NCI-H2196 (cell line): ENCODE data around the gene TSPOAP1.

Source experiments
- DNase-seq: peaks from one replicate; lab custom pipeline; 2025; ENCODE audit not compliant: unreplicated experiment; lab: John Stamatoyannopoulos, UW

The TSPOAP1 gene

DNA sequence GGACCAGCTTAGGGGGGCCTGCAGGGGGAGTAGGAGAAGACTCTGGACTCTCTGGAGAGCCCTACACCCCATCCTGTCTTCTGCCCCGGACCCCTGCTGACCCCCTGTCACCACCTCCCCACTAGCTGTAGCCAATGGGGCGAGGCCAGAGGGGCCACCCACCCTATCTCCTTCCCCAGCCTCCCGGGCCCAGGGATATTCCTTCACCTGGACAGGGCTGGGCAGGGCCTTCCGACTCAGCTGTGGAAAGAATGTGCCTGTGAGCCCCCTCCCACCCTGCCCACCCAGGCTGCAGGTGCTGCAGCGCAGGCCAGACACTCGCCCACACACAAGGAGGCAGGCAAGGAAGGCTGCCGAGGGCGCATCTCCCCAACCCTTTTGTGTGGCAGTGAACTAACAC is 23.0 kb downstream of the TSPOAP1 start:
- DNase-seq = no peak

DNA sequence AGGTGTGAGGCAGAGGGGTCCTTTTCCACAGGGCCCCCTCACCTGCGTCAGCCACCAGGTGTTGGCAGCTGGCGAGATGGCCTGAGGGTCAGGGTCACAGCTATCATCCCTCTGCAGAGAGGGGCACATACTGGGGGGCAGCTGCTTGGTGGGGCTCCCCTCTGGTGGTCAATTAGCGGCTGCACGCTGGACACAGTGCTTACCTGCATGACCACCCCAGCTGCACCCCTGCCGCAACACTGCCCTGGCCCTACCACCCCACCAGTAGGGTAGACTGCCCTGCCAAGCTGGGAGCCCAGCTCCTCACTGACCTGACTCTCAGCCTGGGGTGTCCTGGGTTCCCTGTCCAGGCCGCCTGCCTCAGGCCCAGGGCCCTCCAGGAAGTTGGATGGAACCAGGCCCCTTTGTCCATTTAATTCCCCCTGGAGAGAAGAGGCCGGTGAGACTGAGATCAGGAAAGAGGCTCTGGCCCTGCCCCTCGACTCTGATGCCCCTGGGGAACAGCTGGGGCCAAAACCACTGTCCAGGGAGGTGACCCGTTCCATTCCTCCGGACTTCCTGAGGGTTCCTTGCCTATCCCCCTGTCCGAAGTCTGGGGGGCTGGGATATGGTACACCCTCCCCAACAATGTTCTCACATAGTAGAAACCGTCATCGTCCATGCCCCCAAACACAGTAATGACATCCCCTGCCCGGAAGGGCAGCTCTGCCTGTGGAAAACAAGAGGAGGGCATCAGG is 23.7 kb downstream of the TSPOAP1 start:
- DNase-seq = no peak

DNA sequence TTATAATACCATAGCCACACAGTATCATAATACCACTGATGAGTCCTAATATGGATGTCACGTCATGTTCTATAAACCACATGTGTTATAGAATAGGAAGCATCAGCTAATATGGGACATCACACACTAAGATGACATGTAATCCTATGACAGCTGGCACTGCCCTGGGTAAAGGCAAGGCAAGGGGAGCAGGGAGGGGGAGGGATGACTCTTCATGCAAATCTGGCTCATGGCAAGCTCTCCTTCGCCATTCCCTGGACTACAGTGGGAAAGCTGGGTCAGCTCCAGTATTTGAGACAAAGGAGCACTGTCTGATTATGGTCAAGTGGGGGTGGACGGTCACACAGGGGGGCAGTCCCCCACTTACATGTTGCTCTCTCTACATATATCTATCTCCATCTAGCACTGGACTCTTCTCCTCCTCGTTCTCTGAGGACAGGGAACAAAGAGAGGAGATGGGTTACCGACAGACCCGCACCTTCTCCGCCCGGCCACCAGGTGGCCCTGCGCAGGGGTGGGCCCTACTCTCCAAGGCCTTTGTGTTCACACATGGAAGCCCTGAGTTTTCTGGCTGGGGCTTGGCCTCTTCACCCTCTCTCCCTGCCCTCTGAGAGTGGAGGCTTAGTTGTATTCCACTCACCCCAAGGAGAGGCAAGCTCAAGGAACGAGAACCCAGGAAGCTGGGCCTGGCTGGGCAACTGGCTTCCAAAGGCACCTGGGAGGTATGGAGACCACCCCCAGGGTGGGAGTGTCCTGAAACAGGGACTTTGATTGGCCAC is 24.4 kb downstream of the TSPOAP1 start:
- peak; percentile 35 for DNase-seq

DNA sequence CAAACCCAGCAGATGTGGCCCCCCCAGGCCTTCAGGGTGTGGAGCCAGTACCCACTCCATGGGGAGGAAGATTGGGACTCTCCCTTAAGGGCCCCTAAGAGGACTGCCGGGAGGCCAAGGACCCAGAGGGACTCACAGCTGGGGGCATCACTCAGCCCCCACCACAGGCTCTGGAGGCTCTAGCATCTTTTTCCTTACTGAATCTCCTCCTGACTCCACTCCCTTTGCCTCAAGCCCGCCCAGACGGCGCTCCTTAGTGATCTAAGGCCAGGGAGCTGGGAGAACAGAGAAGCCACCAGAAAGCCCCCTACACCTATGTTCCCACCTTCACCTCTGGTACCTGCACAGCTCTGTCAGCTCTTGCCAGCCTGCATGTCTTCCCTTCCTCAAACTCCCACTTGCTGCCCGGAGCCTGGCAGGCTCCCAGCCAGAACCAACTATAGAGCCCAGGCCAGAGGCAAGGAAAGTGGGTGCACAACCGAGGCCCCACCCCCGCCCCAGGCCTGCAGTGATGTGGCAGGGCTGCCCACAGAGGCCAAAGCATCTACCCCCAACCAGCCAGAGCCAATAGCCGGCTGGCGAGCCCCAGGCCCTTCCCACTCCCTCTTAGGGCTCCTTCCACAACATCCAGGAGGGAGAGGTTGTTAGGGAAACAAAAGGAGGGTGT is 25.5 kb downstream of the TSPOAP1 start:
- DNase-seq = no peak

DNA sequence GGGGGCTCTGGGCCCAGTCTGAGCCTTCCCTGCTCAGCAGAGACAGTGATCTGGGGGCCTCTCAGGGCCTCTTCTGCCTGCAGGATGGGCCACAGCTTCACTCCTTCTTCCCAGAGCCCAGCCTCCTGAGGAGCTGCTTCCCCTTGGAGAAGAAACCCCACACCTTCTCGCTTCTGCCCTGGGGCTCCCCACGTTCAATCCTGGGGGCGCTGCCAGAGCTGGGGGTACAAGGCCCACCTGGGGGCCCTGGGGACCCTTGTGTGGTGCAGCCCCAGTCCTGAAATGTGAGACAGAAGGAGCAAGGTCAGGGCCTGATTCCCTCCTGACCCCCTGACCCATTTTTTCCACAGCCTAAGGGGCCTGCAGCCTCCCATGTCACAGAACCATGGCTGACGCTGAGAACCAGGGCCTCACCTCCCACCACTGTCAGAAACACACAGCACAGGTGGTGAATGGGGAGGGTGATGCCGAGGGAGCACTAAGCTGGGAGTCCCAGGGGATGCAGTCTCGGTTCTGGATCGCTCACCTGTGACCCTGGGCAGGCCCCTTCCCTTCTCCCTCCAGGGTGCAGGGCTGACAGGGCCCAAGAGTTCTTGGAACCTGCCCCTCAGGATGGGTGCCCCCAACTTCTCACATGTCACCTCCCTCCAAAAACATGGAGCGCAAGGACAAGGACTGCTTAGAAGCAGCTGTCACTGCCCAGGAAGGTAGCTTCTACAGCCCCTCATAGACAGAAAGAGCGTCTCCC is 26.2 kb downstream of the TSPOAP1 start:
- DNase-seq = no peak

DNA sequence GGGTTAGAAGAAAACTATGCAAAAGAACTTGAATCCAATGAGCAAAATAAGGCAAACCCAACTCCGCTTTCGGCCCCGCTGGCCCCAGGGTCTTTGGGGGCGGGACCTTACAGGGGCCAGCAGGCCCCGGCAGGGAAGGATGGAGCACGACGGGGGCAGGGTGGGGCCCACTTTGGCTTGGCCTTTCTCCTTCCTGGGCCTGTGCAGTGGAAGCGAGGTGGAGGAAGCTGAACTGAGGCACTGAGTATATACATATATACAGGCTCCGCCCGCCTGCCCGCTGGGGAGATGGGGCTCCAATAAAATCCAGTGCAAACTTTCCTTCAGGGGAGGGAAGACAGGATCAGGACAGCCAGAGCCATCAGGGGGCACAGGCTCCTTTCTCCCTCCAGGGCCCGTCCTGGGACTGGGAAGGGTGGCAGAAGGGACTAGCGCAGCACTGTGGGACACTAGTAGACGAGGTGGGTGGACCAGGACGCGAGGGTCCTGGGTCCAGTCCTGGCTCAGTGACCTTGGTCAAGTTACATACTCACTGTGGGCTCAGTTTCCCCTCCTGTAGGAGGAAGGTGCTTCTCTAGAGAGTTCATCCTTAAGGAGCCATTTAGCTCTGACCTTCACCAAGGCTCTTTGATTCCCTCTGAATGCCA is 27.0 kb downstream of the TSPOAP1 start:
- no peak for DNase-seq

DNA sequence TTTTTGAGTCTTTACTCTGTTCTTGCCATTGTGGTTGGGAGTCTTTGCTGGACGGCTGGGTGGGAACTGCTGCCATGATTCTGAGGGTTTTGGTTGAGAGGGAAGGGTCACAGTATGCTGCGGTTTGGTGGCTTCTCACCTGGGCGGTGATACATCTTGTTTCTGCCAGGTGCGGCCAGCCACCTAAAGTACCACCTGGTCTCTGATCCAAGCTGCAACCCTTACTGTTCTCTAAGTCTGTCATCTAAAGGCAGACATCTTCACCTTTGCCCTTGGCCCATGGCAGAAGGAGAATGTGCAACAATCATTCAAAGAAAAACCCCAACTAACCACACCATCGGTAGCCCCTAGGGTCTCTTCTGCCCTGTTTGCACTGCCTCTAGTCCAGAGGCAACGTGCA is 28.3 kb downstream of the TSPOAP1 start:
- DNase-seq = no peak

DNA sequence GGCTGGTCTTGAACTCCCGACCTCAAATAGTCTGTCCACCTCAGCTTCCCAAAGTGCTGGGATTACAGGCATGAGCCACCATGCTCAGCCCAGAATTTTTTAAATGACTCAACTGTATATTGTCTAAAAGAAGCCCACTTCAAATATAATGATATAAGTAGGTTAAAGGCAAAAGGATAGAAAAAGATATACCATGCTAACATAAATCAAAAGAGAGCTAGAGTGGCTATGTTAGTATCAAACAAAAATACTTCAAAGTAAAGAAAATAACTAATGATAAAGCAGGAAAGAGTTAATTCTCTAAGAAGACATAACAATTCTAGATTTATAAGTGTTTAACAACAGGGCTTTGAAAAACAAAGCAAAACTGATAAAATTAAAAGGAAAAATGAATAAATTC is 34.6 kb downstream of the TSPOAP1 start:
- DNase-seq = no peak

DNA sequence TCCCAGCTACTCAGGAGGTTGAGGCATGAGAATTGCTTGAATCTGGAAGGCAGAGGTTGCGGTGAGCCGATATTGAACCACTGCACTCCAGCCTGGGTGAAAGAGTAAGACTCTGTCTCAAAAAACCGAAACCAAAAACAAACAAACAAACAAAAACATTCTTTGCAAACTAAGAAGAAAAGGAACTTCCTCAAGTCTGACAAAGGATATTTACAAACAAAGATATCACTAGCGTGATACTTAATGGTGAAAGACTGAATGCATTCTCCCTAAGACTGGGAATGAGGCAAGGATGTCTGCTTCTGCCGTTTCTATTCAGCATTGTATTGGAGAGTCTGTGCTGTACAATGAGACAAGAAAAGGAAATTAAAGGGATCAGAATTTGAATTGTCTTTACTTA is 37.3 kb downstream of the TSPOAP1 start:
- DNase-seq = no peak

DNA sequence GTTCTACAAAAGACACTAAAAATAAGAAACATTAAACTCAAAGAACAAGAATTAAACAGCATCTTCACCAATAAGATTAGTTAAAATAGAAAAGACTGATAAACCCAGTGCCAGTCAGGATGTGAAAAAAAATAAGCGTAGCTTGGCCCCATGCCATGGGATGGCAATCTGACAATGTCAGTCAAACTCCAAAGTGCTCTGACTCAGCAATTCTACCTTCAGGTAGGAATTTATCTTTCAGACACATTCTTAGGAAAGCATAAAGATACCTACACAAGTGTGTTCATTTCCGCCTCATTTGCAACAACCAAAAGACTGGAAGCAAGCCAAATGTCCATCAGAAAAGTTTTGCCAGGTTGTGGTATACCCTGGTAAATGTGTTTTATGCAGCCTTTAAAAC is 38.7 kb downstream of the TSPOAP1 start:
- DNase-seq = no peak

DNA sequence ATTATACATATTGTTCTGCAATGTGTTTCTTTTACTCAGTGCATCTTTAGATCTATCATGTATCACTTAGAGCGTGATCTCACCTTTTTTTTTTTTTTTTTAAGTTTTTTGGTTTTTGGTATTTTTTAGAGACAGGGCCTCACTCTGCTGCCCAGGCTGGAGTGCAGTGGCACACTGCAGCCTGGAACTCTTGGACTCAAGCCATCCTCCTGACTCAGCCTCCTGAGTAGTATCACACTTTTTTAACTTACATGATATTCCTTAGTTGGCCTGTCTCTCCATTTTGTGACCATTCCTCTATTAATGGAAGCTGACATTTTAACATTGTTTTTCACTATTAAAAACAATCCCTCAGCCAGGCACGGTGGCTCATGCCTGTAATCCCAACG is 43.2 kb downstream of the TSPOAP1 start:
- DNase-seq = no peak

DNA sequence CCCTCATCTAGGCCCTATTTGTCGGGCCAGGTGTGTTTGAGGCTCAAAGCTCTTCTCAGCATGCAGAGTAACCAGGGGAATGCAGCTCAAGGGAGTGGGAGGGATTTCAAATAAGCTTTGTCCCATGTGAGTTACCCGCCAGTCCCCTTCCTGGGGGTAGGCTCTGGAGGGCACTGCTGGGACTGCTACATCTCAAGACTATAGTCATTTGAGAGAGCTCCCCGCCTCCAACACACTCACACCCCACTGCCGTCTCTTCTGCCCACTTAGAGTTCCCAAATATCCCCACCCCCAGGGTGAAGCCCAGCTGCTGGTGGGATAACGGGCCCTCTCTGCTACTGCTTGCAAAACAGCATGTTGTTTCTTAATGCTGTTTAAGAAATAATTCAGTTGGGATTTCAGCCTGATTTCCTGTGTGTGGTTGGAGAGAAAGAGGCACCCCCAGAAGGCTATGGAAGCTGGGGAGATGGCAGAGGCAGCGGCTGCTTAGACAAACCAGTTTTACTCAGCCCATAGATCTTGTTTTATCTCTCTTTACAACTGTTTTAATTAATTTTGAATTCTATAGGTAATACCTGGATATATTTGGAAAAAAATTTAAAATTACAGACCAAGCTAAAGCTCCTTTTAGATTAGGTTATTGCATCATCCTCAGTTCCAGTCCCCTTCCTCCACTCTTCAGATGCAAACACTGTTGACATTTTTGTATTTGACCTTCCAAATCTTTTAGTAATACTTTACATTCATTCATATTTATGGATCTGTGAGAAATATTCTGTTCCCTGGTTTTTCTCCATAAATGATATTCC is 43.8 kb downstream of the TSPOAP1 start:
- DNase-seq = no peak

DNA sequence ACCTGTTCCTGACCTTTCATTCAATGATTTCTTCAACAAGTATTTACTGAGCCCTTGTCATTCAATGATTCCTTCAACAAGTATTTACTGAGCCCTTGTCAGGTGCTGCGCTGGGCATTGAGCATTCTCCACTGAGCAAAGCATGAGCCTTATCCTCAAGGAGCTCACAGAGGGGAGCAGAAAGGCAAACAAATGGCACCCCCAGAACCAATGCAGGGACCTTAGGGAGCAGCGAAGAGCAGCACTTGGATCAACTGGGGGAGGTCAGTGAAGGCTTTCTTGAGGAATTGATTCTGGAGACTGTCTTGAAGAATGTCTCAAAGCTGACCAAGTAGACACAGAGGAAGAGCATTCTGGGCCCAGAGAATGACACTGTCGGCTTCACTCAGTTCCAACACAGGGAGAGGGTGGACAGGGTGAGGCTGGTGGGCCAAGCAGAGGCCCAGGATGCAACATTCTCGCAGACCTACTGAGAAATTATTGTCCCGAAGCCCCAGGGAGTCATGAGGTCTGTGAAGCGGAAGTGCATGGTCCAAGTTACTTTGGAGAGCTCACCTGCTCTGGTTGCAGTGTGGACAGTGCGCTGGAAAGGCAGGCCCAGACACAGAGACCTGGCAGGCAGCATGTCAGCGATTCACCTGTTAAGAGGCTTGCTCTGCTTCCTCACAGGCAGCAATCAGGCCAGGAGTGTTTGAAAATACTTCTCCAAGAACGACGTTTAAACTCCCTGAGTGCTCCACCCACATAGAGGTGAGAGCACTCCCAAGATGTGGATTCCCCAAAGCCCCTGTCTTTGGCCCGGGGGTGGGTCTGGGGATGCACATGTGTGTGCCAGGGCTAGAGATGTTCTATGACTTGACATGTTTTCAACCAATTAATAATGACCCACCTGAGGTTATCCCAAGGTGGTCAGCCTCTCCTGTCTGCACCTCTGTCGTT is 44.7 kb downstream of the TSPOAP1 start:
- no peak for DNase-seq

DNA sequence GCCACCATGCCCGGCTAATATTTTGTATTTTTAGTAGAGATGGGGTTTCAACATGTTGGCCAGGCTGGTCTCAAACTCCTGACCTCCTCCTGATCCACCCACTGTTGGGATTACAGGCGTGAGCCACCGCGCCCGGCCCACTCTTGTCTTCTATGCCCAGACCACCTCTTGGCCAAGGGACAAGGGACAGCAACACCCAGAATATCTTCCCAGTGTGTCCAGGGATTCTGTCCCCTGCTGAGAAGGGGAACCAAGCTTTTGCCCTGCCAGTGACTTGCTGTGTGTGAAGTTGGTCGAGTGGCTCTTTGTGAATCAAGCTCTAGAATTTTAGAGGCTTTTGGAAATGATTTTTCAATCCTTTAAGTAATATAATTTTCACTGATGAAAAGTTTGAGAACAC is 46.2 kb downstream of the TSPOAP1 start:
- DNase-seq = no peak

DNA sequence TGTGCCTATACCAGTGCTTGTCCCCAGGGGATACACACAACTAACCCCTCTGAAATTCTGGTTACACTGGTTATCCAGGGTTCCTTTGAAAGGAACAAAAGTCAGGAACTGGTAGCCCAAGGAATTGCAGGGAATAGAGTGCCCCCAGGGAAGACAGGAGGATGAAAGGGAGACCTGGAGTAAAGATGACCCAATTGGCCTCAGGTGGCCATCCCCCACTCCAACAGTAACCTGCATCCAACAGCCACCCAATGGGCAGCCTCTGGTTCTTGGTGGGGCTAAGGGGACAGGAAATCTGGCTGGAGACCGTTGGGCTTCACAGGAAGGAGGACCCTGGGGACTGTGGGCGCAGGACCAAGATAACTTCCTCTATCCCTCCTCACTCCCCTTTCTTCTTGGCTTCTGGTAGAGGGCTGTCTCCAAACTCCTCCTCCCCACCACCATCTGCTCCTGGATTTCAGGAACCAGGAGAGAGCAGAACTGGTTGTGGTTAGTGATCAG is 47.0 kb downstream of the TSPOAP1 start:
- no peak for DNase-seq

DNA sequence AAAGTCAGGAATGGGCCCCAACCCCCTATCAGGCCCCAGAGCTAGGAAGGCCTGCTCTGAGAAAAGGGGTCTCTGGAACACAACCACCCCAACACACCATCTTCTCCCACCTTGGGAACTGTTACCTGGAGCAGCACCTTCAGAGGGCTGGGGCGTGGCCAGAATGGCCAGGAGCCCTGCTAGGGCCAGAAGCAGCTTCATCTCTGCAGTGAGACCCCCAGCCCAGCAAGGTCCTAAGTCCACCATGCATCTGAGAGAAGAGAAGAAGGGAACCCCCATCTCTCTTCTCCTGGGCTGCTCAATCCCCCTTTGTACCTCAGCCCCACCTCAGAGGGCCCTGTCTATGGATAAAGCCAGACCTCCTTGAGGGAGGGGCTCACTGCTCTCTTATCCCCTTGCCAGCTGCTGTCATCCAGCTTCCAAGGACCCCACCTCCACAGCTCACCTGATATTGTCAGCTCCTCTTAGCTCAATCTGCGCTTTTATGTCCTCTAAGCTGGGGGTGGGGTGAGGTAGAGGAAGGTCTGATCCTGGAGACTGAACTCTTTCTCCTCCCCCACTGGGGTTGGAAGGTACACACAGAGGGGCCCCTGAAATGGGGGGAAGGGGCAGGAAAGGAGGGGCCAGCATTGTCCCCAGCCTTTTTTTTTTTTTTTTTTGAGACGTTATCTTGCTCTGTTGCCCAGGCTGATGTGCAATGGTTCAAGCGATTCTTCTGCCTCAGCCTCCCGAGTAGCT is 47.9 kb downstream of the TSPOAP1 start, which contains the start of gene MPO:
TSS of gene MPO (minus strand) at position 456 of the 738 bp plus-strand sequence. CDS start at position 279, 177 bp downstream.
- no peak for DNase-seq

DNA sequence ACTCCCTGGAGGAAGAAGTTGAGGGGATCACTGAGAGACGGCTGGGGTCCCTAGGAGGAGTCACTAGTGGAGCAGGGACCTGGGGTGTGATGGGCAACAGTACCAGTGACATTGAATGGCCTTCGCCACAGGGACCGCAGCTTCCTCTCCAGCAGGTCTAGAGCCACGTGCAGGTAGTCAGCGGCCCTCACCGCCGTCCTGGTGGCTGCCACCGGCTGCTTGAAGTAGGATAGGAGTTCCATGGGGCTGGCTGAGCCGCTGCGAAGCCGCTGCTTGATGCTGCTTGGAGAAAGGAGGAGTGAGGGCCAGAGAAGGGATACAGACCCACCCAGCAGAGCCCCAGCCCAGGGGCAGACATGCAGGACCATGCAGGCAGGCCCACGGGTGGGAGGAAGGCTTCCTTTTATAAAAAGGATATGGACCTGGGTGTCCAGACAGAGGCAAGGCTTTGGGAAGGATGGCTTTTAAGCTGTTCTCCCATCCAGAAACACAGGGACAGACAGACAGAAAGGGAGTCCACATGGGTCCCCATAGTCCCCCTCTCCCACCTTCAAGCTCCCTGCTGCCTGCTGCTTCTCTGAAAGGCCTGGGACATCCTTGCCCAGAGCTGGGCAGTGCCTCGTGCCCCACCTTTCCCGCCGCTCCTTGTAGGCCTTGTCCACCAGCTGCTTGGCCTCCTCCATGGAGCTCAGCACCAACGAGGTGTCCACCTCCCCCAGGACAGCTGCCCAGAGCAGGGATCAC is 48.7 kb downstream of the TSPOAP1 start:
- DNase-seq = no peak
